ENCODE measurements around the gene DDX6.
"Not testable (repeated sequence)": the region's sequence is repeated elsewhere in the genome, so short reads cannot be mapped to it uniquely, and the experiment has no call there.

- TF ChIP-seq NR3C1 (CRISPR knock-in tag; IDR thresholded peaks at IDR 0.05); ZNF324 (CRISPR knock-in tag; IDR thresholded peaks at IDR 0.05); USF2 (CRISPR knock-in tag; IDR thresholded peaks at IDR 0.05); ZNF785 (CRISPR knock-in tag; IDR thresholded peaks at IDR 0.05); HIVEP1 (CRISPR knock-in tag; IDR thresholded peaks at IDR 0.05); BRD4 (IDR thresholded peaks at IDR 0.05): not testable (repeated sequence)
- TF ChIP-seq, protein P1, sequence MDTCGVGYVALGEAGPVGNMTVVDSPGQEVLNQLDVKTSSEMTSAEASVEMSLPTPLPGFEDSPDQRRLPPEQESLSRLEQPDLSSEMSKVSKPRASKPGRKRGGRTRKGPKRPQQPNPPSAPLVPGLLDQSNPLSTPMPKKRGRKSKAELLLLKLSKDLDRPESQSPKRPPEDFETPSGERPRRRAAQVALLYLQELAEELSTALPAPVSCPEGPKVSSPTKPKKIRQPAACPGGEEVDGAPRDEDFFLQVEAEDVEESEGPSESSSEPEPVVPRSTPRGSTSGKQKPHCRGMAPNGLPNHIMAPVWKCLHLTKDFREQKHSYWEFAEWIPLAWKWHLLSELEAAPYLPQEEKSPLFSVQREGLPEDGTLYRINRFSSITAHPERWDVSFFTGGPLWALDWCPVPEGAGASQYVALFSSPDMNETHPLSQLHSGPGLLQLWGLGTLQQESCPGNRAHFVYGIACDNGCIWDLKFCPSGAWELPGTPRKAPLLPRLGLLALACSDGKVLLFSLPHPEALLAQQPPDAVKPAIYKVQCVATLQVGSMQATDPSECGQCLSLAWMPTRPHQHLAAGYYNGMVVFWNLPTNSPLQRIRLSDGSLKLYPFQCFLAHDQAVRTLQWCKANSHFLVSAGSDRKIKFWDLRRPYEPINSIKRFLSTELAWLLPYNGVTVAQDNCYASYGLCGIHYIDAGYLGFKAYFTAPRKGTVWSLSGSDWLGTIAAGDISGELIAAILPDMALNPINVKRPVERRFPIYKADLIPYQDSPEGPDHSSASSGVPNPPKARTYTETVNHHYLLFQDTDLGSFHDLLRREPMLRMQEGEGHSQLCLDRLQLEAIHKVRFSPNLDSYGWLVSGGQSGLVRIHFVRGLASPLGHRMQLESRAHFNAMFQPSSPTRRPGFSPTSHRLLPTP (IDR thresholded peaks at IDR 0.05; ENCODE audit: borderline replicate concordance, extremely low read depth, insufficient read length) = not testable (repeated sequence)
Measured at GRCh38 chr11:118717221-118717620, 73.7 kb downstream of the DDX6 start.

Measured in K562 (cell line).